COR-L47 (cell line): Measurements from ENCODE around the gene SEMA4D.

Experiments used
- DNase-seq: peaks from one replicate; lab custom pipeline; 2025; lab: John Stamatoyannopoulos, UW

Gene SEMA4D

GRCh38 chr9:89368550-89368949 lies 129.4 kb downstream of the SEMA4D start:
- DNase-seq = no peak

GRCh38 chr9:89367726-89368437 lies 130.0 kb downstream of the SEMA4D start:
- DNase-seq = no peak

- no peak for DNase-seq
Observed at GRCh38 chr9:89367281-89367680, 130.6 kb downstream of the SEMA4D start.

- DNase-seq = no peak
Observed at GRCh38 chr9:89366711-89367110, 131.2 kb downstream of the SEMA4D start.

GRCh38 chr9:89365532-89365912 lies 132.4 kb downstream of the SEMA4D start:
- DNase-seq = no peak

GRCh38 chr9:89364666-89365531 lies 133.0 kb downstream of the SEMA4D start:
- no peak for DNase-seq

GRCh38 chr9:89363921-89364665 lies 133.8 kb downstream of the SEMA4D start:
- DNase-seq = no peak

- DNase-seq = no peak
Observed at GRCh38 chr9:89363311-89363670, 134.6 kb downstream of the SEMA4D start.

GRCh38 chr9:89362647-89363310 lies 135.1 kb downstream of the SEMA4D start:
- DNase-seq = no peak

GRCh38 chr9:89361816-89362646 lies 135.9 kb downstream of the SEMA4D start:
- DNase-seq = no peak

GRCh38 chr9:89361031-89361430 lies 136.9 kb downstream of the SEMA4D start:
- DNase-seq = no peak

GRCh38 chr9:89360465-89360864 lies 137.4 kb downstream of the SEMA4D start:
- DNase-seq = no peak

GRCh38 chr9:89359751-89360261 lies 138.1 kb downstream of the SEMA4D start:
- no peak for DNase-seq

GRCh38 chr9:89358985-89359384 lies 138.9 kb downstream of the SEMA4D start:
- peak; percentile 58 for DNase-seq

GRCh38 chr9:89358376-89358916 lies 139.5 kb downstream of the SEMA4D start:
- no peak for DNase-seq

- DNase-seq = no peak
Observed at GRCh38 chr9:89357331-89358197, 140.3 kb downstream of the SEMA4D start.

GRCh38 chr9:89356782-89357181 lies 141.1 kb downstream of the SEMA4D start:
- DNase-seq = no peak

- DNase-seq = no peak
Observed at GRCh38 chr9:89354471-89354870, 143.4 kb downstream of the SEMA4D start.

GRCh38 chr9:89353989-89354388 lies 143.9 kb downstream of the SEMA4D start:
- no peak for DNase-seq
